AG04450 (cell line): Measurements from ENCODE around the gene FAM228B. TPM values are rescaled to one million over a fixed set of nuclear protein-coding genes. Genes with fewer than 3 reads are reported as not detected.

Experiments
- CTCF ChIA-PET: fragments of 300-600, 350-600 bp; formaldehyde crosslinking; extraction: SDS; loops from one replicate; lab custom pipeline; 2022; ENCODE audit warnings: antibody characterized with exemption, inconsistent platforms; lab: Charles Lee
- POLR2A ChIA-PET: fragments of 350-600 bp; formaldehyde crosslinking; extraction: SDS; loops from one replicate; lab custom pipeline; 2021; ENCODE audit warnings: antibody characterized with exemption, inconsistent platforms; lab: Yijun Ruan, JAX
- DNase-seq: peaks from one replicate; pipeline ENCODE4 v3.0.0-alpha.2; 2011; ENCODE audit warnings: low read depth, low spot score
- H3K27ac ChIP-seq: one replicate; pipeline ENCODE4 v1.5.1; 2012; ENCODE audit warnings: low read depth, low read length, control low read depth
- H3K27me3 ChIP-seq: one replicate; pipeline ENCODE4 v1.6.0; 2012; ENCODE audit warnings: low read length; ENCODE audit not compliant: control insufficient read depth, insufficient read depth
- H3K4me3 ChIP-seq: 2 replicates; pipeline ENCODE4 v1.5.1; 2011; ENCODE audit warnings: mild to moderate bottlenecking, low read depth, low read length, control low read depth
- H3K9me3 ChIP-seq: 2 replicates; pipeline ENCODE4 v1.5.1; 2012; ENCODE audit warnings: low read length; ENCODE audit not compliant: control insufficient read depth, insufficient read depth
- CTCF ChIP-seq: IDR thresholded peaks from 2 replicates; pipeline ENCODE4 v1.5.1; 2011; ENCODE audit warnings: low read depth, low read length, control low read depth, inconsistent platforms
- polyA plus RNA-seq: library from polyadenylated mRNA; depleted of rRNA; stranded (reverse); fragments of >200 nt; gene quantifications from 2 replicates; pipeline ENCODE4 v1.2.3, GENCODE V29; 2011

FAM228B gene
- polyA plus RNA-seq, 1 experiment, result 7.6 TPM

- Histone ChIP-seq H3K9me3 (no peaks in the 10 kb centered on the region), H3K4me3 (no peak overlapping the region), H3K27ac (no peak overlapping the region), H3K27me3 (no peaks in the 10 kb centered on the region)
- no peak for TF ChIP-seq CTCF
- no peak for DNase-seq
- POLR2A ChIA-PET, result no interaction called here
- CTCF ChIA-PET, result no interaction called here
Measured at GRCh38 chr2:24207359-24207758, 84.1 kb downstream of the FAM228B start.

- TF ChIP-seq CTCF, result no peak
- Histone ChIP-seq H3K27ac (no peak overlapping the region), H3K9me3 (no peaks in the 10 kb centered on the region), H3K27me3 (no peaks in the 10 kb centered on the region), H3K4me3 (no peak overlapping the region)
- CTCF ChIA-PET, result no interaction called here
- DNase-seq, result no peak
- POLR2A ChIA-PET, result no interaction called here
Measured at GRCh38 chr2:24208490-24208889, 85.2 kb downstream of the FAM228B start.

DNA sequence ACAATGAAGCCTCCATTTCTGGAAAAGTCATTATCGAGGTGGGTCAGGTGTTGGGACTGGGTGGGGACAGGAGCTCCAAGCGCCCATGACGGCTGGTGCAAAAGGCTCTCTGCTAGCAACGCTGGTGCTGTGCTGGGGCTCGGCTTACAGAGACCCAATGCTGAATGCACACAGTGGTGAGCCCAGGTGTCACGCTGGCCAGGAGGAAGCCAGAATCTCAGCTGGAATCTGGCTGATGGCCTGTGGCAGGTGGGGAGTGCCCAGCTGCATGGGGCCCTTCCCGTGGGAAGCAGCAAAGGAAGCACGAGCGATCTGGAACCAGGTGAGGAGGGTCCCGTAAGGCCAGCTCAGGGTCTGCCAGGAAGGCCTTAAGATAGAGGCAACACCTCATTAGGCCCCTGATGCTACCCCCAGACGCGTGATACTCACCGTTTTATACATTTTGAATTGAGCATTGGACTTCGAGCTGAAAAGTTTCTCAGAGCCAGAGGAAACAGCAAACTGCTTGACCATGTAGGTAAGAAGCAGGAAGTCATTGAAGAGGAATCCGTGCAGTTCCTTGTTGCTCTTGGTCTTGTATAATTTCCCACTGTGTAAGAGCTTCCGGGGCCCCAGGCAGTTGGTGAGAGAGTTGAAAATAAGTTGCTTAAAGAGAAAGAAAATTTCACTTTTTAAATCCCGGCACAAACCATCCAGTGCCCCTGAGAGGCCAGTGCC lies 86.3 kb downstream of the FAM228B start:
- ChIA-PET POLR2A (interaction anchor here (1.1 kb wide), 1 partner anchor 118 kb away, joined by 3 read pairs; no protein-coding TSS in a partner anchor), CTCF (no interaction called here)
- Histone ChIP-seq H3K9me3 (no peaks in the 10 kb centered on the region), H3K27me3 (no peaks in the 10 kb centered on the region), H3K27ac (no peak overlapping the region), H3K4me3 (no peak overlapping the region)
- no peak for DNase-seq
- TF ChIP-seq CTCF, result no peak

- no peak for TF ChIP-seq CTCF
- Histone ChIP-seq H3K4me3 (no peak overlapping the region), H3K27ac (no peak overlapping the region), H3K27me3 (no peaks in the 10 kb centered on the region), H3K9me3 (no peaks in the 10 kb centered on the region)
- ChIA-PET POLR2A (interaction anchor here (1.1 kb wide), 1 partner anchor 118 kb away, joined by 3 read pairs; no protein-coding TSS in a partner anchor), CTCF (no interaction called here)
- no peak for DNase-seq
Measured at GRCh38 chr2:24210106-24210455, 86.8 kb downstream of the FAM228B start.

DNA sequence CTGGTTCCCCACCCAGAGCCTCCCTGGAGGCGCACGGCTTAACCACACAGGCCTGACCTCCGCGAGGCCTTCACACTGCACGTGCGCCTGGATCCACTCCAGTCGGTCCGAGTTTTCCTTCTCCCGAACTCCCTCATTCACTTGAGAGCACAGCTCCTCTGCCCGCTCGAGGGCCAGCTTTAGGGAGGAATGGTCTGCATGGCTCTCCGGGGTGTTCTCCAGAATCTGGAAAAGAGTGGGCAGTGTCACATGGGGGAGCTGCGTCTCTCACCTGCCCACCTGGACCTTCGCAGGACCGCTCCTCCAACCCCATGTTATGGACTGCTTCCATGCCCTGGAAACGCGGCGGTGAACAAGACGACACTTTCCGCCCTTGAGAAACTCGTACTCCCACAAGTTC lies 87.5 kb downstream of the FAM228B start:
- no peak for TF ChIP-seq CTCF
- no peak overlapping the region for H3K4me3 ChIP-seq
- CTCF ChIA-PET, result no interaction called here
- no peaks in the 10 kb centered on the region for H3K9me3 ChIP-seq
- DNase-seq, result no peak
- H3K27ac ChIP-seq, result no peak overlapping the region
- H3K27me3 ChIP-seq, result no peaks in the 10 kb centered on the region
- POLR2A ChIA-PET, result no interaction called here
